Endothelial cell (in vitro differentiated cells): Measurements from ENCODE around the gene CLPX. TPM values are rescaled to one million over a fixed set of nuclear protein-coding genes. Genes with fewer than 3 reads are reported as not detected.
"Not testable (repeated sequence)": the region's sequence is repeated elsewhere in the genome, so short reads cannot be mapped to it uniquely, and the experiment has no call there.

Source experiments
- DNase-seq: peaks from one replicate; pipeline ENCODE4 v3.0.0; 2021; ENCODE audit warnings: low spot score
- H3K27ac Mint-ChIP-seq: one replicate; pipeline ENCODE4 v1.8.0; 2021; ENCODE audit warnings: mixed read lengths, inconsistent platforms; ENCODE audit not compliant: unreplicated experiment
- H3K27me3 Mint-ChIP-seq: one replicate; pipeline ENCODE4 v1.8.0; 2021; ENCODE audit warnings: mild to moderate bottlenecking, moderate library complexity, mixed read lengths, inconsistent platforms; ENCODE audit not compliant: unreplicated experiment
- H3K36me3 Mint-ChIP-seq: one replicate; pipeline ENCODE4 v1.8.0; 2021; ENCODE audit warnings: mild to moderate bottlenecking, low read depth, mixed read lengths, inconsistent platforms; ENCODE audit not compliant: unreplicated experiment
- H3K4me1 Mint-ChIP-seq: one replicate; pipeline ENCODE4 v1.8.0; 2021; ENCODE audit warnings: mild to moderate bottlenecking, mixed read lengths, inconsistent platforms; ENCODE audit not compliant: unreplicated experiment
- H3K4me3 Mint-ChIP-seq: one replicate; pipeline ENCODE4 v1.8.0; 2021; ENCODE audit warnings: mild to moderate bottlenecking, mixed read lengths, inconsistent platforms; ENCODE audit not compliant: unreplicated experiment
- H3K9me3 Mint-ChIP-seq: one replicate; pipeline ENCODE4 v1.8.0; 2021; ENCODE audit warnings: mixed read lengths, inconsistent platforms; ENCODE audit not compliant: unreplicated experiment
- total RNA-seq: library from RNA; stranded (reverse); fragmentation: NEBNext Ultra II Directional; extraction: Animal tissue kit (Norgen Biotek cat#: 25700); gene quantifications from one replicate; pipeline ENCODE4 v1.2.1, GENCODE V29; 2021; ENCODE audit not compliant: unreplicated experiment
- TF ChIP-seq, protein P1 (sequence below): fragments of 200-600 bp; sonication (generic); IDR thresholded peaks from one replicate; pipeline ENCODE4 v1.5.0; 2021; ENCODE audit warnings: antibody characterized with exemption; ENCODE audit not compliant: unreplicated experiment

Gene CLPX
- total RNA-seq, 1 donor from 2014 or later: 52.1 TPM

DNA sequence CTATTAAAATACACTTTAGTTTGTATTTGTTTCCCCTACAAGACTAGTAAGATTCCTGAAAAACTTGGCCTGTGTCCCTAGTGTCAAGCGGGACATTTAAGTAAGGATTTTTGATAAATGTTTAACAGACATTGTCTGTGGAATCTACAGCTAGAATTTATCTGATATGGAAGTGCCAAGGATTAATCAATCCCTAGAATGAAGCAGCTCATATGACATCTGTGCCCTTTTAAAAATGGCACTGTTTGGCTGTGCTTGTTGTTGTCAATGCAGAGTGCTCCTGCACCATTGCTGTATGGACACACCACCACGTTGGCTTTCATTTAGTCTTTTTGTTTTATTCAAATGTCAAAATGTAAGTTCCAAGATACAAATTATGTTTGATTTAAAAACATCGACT, 37.2 kb downstream of the CLPX start:
- Mint-ChIP-seq H3K4me3 (no peak overlapping the region), H3K36me3 (peaks cover 4% of the 10 kb centered on the region), H3K27me3 (peaks cover 2% of the 10 kb centered on the region), H3K27ac (no peak overlapping the region), H3K4me1 (peaks cover 12% of the 10 kb centered on the region), H3K9me3 (no peaks in the 10 kb centered on the region)
- TF ChIP-seq, protein P1, sequence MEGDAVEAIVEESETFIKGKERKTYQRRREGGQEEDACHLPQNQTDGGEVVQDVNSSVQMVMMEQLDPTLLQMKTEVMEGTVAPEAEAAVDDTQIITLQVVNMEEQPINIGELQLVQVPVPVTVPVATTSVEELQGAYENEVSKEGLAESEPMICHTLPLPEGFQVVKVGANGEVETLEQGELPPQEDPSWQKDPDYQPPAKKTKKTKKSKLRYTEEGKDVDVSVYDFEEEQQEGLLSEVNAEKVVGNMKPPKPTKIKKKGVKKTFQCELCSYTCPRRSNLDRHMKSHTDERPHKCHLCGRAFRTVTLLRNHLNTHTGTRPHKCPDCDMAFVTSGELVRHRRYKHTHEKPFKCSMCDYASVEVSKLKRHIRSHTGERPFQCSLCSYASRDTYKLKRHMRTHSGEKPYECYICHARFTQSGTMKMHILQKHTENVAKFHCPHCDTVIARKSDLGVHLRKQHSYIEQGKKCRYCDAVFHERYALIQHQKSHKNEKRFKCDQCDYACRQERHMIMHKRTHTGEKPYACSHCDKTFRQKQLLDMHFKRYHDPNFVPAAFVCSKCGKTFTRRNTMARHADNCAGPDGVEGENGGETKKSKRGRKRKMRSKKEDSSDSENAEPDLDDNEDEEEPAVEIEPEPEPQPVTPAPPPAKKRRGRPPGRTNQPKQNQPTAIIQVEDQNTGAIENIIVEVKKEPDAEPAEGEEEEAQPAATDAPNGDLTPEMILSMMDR: no peak
- no peak for DNase-seq

DNA sequence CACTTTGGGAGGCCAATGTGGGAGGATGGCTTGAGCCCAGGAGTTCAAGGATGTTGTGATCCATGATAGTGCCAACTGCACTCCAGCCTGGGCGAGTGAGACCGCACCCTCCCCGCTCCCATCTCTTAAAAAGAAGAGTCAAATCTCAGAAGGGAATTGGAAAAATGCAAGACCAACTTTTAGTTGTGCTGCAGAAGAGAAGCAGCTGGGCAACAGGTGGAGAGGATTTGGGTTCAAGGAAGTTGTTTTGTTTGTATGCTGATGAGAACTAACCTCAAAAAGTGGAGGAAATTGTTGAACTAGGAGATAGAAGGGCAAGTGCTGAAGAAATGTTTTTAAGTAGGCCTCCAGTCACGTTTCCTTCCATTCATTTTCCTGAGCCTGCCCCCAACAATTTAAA, 38.7 kb downstream of the CLPX start:
- Mint-ChIP-seq H3K27ac (peak overlapping the region; percentile 16), H3K36me3 (peaks cover 2% of the 10 kb centered on the region), H3K4me3 (no peak overlapping the region)

DNA sequence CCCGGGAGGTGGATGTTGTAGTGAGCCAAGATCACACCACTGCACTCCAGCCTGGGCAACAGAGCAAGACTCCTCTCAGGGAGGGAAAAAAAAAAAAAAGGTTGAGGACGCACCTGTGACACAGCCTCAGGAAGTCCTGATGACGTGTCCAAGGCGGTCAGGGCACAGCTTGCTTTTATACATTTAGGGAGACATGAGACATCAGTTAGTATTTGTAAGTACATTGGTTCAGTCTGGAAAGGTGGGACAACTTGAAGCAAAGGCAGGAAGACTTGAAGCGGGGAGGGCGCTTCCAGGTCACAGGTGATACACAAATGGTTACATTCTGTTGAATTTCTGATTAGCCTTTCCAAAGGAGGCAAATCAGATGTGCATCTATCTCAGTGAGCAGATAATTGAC, 46.5 kb downstream of the CLPX start:
- Mint-ChIP-seq H3K36me3 (peaks cover 13% of the 10 kb centered on the region), H3K27me3 (peaks cover 12% of the 10 kb centered on the region)
- not testable (repeated sequence) for H3K4me1 Mint-ChIP-seq, H3K4me3 Mint-ChIP-seq, H3K27ac Mint-ChIP-seq, DNase-seq, H3K9me3 Mint-ChIP-seq

More for the DNA sequence above, 38.7 kb downstream of the CLPX start:
- no peak for DNase-seq
- Mint-ChIP-seq H3K4me1 (peaks cover 12% of the 10 kb centered on the region), H3K27me3 (peaks cover 2% of the 10 kb centered on the region), H3K9me3 (no peaks in the 10 kb centered on the region)
- TF ChIP-seq, protein P1: no peak

DNA sequence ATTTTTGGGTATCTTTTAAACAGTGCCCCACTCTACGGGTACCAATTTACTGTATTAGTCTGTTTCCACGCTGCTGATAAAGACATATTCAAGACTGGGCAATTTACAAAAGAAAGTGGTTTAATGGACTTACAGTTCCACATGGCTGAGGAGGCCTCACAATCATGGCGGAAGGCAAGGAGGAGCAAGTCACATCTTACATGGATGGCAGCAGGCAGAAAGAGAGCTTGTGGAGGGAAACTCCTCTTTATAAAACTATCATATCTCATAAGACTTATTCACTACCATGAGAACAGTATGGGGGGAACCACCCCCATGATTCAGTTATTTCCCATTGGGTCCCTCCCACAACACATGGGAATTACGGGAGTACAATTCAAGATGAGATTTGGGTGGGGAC, 47.2 kb downstream of the CLPX start:
- H3K4me3 Mint-ChIP-seq, H3K27ac Mint-ChIP-seq, H3K9me3 Mint-ChIP-seq, H3K4me1 Mint-ChIP-seq, DNase-seq: not testable (repeated sequence)
- peaks cover 12% of the 10 kb centered on the region for H3K27me3 Mint-ChIP-seq
- peaks cover 13% of the 10 kb centered on the region for H3K36me3 Mint-ChIP-seq

DNA sequence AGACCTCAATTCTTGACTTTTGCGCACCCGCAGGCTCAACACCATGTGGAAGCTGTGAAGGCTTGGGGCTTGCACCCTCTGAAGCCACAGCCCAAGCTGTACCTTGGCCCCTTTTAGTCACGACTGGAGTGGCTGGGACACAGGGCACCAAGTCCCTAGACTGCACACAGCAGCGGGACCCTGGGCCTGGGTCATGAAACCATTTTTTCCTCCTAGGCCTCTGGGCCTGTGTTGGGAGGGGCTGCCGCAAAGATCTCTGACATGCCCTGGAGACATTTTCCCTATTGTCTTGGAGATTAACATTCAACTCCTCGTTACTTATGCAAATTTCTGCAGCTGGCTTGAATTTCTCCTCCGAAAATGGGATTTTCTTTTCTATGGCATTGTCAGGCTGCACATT, 48.1 kb downstream of the CLPX start:
- not testable (repeated sequence) for H3K27ac Mint-ChIP-seq, H3K4me1 Mint-ChIP-seq, DNase-seq, H3K9me3 Mint-ChIP-seq, H3K4me3 Mint-ChIP-seq
- H3K27me3 Mint-ChIP-seq: peaks cover 12% of the 10 kb centered on the region
- H3K36me3 Mint-ChIP-seq: peaks cover 13% of the 10 kb centered on the region

DNA sequence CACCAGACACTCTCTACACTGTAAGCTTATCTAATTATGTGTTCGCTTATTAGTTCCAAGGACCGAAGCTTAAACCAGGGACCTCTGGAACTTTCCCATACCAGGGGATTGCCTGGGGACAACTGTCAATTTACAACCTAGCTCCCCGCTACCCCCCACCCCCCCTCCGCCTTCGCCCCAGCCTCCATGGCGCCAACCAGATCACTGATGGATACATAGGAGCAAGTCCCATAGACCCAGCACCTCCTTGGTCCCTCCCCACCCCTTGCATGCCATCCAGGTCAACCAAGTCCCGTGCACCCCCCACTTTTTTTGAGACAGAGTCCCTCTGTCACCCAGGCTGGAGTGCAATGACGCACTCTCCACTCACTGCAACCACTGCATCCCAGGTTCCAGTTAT, 50.6 kb downstream of the CLPX start:
- no peak for DNase-seq
- TF ChIP-seq, protein P1: no peak
- no peak overlapping the region for H3K27ac Mint-ChIP-seq
- peaks cover 6% of the 10 kb centered on the region for H3K9me3 Mint-ChIP-seq
- H3K4me1 Mint-ChIP-seq: peaks cover 15% of the 10 kb centered on the region
- H3K36me3 Mint-ChIP-seq: peaks cover 13% of the 10 kb centered on the region
- peak overlapping the region; percentile 60 for H3K4me3 Mint-ChIP-seq
- peaks cover 12% of the 10 kb centered on the region for H3K27me3 Mint-ChIP-seq
